OCI-M2 (cell line): ENCODE results near the gene DNER.
"Not testable (repeated sequence)": the region's sequence is repeated elsewhere in the genome, so short reads cannot be mapped to it uniquely, and the experiment has no call there.

Experiments used
- DNase-seq: peaks from one replicate; lab custom pipeline; 2025; ENCODE audit not compliant: unreplicated experiment; lab: John Stamatoyannopoulos, UW

The DNER gene

DNA sequence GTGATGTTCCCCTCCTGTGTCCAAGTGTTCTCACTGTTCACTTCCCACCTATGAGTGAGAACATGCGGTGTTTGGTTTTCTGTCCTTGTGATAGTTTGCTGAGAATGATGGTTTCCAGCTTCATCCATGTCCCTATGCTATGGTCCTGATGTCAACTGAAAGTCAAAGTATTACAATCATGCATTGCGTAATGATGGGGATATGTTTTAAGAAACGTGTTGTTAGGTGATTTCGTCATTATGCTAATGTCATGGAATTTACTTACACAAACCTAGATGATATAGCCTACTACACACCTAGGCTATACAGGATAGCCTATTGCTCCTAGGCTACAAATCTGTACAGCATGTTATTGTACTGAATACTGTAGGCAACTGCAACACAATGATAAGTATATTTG lies 207.7 kb downstream of the DNER start:
- DNase-seq, result not testable (repeated sequence)

DNA sequence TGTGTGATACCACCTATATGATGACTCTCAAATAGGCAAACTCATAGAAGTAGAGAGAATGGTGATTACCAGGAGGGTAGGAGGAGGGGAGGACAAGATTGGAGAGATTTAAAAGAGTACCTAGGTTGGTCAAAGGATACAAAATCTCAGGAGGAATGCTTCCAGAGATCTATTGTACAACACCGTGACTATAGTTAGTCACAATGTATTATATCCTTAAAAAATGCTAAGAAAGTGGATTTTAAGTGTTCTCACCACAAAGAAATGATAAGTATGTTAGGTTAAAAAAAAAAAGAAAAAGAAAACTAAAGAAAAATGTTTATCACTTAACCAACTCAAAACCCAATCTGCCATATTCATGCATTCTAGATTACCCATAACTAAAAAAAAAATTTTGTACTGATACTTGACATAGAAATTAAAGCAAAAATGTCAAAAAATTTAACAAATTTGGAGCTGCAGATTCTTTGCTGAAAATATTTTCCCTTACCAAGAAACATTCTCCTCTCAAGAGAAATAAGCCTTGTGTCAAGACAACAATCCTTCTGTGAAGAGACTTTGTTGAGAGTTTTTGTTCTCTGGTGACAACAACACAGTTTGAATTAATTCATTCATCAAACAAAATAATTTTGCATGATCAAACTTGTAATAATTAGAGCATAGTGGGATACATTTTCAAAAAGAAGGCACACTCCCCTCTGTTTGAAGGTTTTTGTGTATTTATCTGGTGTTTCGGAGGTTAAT lies 213.1 kb downstream of the DNER start:
- DNase-seq, result no peak

DNA sequence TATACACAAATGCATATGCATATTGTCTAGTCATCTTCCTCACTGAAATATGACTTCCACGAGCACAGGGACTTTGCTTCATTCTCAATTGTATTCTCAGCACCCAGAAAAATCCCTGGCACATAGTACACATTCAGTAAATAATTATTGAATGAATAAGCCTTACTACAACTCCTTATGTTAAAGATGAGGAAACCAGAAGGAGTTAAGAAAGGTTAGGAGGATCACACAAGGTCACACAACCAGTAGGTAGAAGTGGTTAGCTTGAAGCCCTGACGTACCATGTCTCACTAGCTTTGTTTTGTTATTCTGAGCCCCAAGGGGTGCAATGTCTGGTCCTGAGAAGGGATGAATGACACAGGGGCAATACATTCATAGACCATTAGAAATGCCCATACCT lies 222.3 kb downstream of the DNER start:
- DNase-seq, result no peak

DNA sequence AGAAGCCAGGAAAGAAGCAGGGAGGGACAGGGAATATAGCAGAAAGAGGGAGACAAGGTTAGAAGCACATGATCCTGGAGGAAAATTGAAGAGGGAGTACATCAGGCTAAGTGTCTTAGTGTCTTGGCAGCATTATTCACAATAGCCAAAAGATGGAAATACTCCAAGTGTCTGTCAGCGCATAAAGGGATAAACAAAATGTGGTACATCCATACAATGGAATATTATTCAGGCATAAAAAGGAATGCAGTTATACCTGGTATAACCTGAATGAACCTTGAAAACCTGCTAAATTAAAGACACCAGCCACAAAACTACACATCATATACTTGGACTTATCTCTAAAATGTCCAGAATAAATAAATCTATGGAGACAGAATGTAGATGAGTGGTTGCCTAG lies 224.2 kb downstream of the DNER start:
- DNase-seq, result no peak

DNA sequence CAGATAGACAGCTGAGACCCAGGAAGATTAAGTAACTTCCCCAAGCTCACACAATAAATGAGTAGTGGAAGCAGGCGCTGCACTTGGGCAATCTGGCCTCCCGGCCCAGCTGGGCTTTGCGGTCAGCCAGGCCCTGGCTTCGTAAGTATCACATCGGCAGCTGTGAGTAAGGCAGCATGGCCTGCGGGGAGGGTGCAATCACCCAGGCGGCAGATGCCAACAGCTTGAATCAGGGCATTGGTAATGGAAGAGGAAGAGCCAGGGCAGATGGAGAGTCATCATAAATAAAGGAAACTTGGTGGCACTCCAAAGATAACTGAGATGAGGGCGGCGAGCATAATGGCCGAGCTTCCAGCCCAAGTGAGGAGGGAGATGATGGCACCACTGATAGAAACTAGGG lies 225.3 kb downstream of the DNER start:
- DNase-seq, result no peak

DNA sequence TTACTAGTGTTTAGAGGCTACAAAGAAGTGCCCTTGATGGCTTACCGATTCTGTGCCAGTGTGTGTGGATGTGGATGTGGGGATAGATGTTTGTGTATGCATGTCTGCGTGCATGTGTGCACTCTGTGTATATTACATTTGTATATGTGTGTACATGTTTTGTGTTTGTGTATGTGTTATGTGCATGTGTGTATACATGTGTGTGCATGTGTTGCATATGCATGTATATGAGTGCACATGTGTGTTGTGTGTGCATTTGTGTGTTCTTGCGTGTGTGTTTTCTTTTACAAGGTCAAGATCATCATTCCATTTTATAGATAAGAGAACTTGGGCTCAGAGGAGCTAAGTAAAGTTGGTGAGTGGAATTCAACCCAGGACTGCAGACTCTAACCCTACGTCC lies 226.1 kb downstream of the DNER start:
- no peak for DNase-seq

DNA sequence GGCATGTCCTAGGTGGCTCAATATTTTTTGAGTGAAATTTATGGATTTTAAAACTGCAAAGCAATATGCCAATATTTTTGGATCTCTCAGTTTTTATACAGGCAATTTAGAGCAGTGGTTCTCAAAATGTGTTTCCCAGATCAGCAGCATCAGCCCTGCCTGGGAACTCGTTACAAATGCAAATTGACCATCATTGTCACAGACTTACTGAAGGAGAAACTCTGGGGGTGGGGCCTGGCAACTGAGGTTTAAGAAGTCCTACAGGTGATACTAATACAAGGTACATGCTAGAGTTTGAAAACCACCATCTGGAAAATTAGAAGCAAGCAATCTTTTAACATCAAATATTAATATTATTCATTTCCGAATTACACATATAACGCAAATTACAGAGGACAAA lies 227.7 kb downstream of the DNER start:
- no peak for DNase-seq

DNA sequence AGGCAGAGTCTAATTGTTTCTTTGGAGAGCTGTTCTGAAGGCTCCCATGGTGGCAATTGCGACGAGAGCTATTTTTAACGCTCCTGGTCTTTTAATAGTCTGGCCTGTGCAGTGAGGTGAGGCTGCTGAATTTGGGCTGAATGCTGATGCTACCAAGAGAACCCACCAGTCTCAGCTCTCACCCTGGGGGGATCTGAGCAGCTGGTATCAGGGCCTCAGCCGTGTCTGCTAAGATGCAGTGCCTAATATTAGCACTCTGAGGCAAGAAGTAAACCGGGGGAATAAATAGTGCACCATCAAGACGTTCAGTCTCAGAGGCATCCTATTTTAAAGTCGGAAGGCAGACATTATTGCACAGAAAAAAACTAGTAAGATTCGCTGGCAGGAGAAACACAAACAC lies 228.5 kb downstream of the DNER start:
- DNase-seq, result no peak

DNA sequence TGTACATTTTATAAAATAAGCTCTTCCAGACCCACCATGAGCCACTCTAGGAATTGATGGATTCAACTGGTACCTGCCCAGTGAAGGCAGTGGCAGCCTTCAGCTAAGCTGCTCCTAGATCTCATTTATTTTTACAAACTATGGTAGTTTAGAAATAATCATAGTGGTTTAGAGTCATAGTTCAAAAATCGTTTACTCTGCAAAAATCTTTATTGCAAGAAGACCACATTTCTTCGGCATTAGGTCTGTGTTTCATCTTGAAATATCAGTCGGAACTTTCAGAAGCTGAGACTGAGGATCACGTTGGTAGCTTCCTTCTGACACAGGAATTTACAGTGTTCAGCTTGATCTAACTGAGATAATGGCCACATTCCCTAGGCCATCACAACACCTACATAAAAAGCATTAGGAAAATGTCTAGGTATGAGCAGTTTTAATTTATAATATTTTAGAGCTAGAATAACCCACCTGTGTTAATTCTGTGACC lies 237.0 kb downstream of the DNER start:
- no peak for DNase-seq

DNA sequence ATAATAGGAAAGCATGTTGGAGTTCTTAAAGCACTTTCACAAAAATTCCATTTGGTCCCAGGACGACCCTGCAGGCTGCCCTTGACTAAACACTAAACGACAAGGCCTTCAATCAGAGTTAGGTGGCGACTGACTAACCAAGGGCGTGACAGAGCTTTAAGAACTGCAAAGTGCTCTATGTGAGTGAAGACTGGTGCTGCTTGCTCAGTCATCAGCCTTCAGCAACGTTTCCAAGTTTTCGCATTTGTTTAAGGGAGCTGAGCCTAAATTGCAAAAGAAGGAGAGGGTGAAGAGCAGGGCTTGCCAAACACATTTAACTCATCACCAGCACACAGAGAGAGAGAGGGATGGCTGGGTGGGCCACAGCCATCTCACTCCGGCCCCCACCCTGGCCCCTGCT lies 238.6 kb downstream of the DNER start:
- DNase-seq, result no peak

DNA sequence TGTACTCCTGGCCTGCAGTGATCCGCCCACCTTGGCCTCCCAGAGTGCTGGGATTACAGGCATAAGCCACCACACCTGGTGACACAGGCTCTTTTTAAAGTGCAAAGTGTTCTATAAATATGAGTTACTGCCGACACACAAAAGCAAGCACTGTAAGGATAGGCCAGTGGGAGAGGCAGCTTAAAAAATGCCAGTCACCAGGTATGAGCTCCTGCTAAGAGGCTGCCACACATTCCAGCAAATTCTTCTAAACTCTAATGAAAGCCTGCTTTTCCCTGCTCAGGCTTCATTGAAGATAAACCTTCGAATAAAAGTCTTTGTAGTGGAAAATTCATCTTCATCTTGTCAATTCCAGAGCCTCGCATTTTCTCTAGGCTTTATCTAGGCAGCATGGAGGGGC lies 240.2 kb downstream of the DNER start:
- DNase-seq, result no peak

DNA sequence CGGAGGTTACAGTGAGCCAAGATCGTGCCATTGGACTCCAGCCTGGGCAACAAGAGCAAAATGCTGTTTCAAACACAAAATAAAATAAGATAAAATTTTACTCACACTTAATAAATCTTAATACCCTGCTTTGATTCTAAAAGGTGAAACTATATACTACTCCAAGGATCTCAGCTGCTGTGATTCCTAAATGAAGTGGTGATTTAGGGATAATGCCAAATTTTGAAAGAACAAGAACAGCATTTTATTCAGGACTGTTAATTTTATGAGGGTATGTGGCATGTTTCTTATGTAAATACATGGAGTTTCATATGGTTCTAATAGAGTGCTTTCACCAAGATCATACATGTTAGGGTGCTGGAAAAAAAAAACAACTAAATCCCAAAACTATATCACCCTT lies 243.6 kb downstream of the DNER start:
- no peak for DNase-seq

DNA sequence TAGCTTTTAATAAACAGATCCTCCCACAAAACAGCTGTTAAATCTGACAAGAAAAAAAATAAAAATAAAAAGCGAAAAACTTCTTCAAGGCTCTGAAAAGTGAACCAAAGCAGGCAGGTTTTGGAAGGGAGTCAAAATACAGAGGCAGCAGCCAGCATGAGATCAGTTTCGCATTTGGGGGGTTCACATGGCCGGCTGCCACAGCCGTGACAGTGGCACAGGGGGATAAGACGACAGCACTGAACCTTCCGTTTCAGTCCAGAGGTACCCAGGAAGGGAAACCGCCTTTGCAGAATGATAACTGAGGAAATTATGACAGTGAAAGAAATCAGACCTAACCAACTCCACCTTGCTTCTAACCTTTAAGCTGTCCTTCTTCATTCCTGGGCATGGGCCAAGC lies 246.6 kb downstream of the DNER start:
- DNase-seq, result no peak

DNA sequence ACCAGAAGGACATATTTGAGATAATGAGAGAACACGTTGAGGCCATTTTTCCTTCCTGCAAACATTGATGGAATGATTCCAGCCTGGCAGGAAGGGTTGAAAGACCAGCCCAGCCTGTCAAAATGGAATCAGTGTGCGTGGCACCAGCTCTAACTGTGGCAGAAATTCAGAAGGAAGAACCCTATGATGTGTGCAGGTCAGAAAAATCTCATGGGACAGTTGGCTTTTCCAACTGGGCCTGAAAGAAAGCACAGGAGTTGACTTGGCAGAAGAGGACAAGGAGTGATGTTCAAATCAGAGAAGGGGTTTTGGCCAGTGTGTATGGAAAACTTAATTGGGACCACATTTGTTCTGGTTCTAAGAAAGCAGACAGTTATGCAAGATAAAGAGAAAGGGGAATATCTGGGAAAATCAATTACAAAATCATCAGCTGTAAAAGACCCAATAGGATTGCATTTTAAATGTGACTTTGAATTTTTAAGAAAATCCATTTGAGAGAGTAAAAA lies 250.5 kb downstream of the DNER start:
- DNase-seq, result no peak

DNA sequence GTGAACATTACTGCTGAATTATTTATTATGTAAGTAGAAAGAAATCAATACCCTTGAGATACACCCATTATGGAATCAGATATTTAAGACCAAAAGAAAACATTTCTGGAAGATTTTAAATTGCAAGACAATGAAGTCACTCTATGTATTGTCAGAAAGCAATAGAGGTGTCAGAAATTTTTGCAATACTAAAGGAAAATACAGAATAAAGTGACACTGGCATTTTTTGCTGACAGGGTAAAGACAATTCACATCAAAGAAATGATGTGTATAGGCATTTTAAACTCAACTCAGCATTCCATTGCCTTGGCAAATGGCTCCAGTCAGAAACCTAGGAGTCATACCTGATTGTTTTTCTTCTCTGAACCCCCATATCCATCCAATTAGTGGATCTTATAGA lies 252.2 kb downstream of the DNER start:
- no peak for DNase-seq

DNA sequence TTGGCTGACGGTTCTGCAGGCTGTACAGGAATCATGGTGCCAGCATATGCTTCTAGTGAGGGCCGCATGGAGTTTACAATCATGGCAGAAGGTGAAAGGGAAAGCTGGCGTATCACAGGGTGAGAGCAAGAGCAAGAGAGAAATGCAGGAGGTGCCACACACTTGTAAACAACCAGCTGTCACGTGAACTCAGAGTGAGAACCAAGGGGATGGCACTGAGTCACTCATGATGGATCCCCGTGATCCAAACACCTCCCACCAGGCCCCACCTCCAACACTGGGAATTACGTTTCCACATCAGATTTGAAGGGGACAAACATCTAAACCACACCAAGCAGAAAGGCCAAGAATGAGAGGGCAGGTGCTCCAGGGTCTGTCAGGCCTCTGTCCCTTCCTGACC lies 258.3 kb downstream of the DNER start:
- no peak for DNase-seq

DNA sequence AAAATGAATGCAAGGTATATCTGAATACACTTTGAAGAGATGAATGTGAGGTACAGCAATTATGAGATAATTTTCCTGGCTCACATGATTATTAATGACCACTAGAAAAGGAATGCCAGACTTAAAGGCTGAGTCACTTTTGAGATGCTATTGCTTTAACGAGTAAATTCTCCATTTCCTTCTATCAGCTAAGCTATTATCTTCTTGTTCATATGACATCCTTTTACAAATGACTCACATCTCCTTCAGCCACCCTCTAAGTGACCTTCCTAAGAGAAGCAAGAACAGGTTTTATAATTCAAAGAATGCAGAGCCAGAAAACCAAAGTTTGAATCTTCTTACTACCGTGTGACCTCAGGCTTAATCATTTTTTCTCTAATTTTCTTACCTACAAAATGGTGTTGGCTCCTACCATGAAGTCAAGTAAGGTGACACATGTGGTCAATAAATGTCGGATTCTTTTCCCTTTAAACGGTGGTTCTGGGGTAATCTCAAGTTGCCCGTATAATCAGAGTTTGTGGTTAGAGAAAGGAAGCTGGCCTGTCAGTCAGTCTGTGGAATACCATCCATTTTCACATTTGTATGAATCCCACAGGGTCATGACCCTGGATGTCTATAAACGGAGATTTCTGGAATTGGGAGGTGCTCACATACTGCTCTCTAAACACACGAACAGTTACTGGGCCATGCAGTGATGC lies 259.3 kb downstream of the DNER start:
- no peak for DNase-seq

DNA sequence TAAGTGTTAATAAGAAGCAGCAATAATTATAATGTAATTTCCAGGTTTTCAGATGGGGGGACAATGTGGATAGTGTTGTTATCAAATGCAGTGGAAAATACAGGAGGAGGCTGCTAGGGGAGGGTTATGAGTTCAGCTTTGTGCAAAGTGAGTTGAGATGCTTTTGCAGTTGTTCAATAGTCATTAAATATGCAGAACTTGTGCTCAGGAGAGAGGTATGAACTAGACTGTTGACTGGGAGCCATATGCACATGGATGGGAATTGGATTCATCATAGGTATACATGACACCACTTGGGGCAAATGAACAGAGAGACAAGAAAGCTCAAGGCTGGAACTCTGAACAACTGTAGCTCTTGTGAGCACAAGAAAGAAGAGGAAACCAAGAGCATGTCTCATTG lies 261.1 kb downstream of the DNER start:
- DNase-seq, result no peak

DNA sequence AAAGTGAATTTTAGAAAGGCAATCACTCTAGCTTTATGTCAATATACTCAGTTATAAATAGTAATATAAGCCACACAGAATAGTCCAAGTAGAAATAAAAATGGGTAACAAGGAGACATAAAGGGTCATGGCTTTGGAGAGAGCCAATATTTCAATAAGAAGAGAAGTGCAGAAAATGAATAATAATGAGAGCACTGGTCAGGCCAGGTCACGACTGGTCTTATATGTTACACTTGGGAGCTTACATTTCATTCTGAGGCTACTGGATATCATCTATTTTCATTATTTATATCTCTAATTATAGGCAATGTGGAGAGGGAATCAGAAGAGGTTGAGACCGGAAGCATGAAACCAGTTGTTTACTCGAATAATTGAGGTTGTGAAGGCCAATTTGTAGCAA lies 262.5 kb downstream of the DNER start:
- DNase-seq, result no peak

DNA sequence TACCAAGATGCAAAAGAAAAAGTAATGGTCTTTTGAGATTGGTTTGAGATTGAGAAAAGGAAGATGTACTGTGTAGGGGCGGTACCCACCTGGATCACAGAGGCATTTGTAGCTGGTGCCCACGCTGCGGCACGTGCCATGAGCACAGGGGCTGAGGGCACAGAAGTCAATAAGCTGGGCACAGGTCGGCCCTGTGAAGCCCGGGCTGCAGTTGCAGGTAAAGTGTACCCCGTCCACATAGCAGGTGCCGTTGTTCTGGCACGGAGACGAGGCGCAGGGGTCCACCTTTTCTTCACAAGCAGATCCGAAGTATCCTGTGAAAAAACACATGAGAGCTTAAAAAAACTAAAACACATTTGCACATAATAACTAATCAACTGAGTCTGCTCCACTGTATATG lies 267.1 kb downstream of the DNER start:
- no peak for DNase-seq

DNA sequence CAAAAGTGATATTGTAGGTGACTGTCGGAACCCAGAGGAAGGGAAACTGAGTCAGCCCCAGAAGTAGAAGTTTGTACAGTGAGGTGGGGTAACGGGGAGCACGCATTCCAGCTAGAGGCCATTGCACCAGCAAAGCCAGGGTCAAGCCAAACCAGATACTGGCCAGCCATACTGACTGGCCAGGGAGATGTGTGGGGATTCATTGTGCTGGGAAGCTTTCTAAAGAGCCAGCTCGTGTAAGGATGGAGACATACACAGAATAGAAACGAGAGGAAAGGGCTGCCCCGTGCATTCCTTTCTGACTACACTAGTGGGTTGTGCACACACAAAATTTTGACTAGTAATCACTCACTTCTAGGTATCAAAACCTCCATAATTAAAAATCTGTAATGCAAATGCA lies 268.0 kb downstream of the DNER start:
- DNase-seq, result no peak

DNA sequence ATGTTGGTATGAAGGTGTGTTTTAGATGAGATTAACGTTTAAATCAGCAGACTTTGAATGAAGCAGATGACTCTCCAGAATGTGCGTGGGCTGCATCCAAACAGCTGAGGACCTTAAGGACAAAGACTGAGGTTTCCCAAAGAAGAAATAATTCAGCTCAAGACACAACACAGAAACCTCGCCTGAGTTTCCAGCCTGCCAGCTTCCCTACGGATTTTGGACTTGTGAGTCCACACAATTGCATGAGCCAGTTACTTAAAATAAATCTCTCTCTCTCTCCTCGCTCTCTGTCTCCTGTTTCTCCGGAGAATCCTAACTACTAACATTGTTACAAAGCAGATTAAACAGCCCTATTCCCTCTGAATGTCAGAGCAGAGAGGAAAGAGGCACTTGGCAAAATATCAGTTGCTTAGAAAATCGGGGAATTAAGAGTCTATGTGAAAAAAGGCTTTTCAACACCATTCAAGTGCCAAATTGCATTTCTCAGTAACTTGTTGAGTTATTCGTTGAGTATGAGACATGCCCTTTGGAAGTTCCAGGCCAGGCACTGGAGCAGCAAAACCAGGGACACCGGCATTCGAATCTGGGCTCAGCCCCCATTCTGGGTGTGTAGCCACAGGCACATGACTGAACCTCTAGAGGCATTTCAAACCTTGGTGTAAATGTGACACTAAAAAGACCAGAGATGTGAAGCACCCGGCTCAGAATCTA lies 268.7 kb downstream of the DNER start:
- DNase-seq, result no peak
